Measurements from ENCODE around the gene SH3RF3.

The SH3RF3 gene

GRCh38 chr2:109288544-109289368 is 159.8 kb downstream of the SH3RF3 start:
- no peak for DNase-seq (ENCODE audit: low spot score)

GRCh38 chr2:109289504-109290222 is 160.7 kb downstream of the SH3RF3 start:
- no peak for DNase-seq (ENCODE audit: low spot score)

GRCh38 chr2:109290887-109291643 is 162.1 kb downstream of the SH3RF3 start:
- no peak for DNase-seq (ENCODE audit: low spot score)

- no peak for DNase-seq (ENCODE audit: low spot score)
These were observed 163.4 kb downstream of the SH3RF3 start for GRCh38 chr2:109292386-109292785.

- DNase-seq (ENCODE audit: low spot score): no peak
These were observed 164.7 kb downstream of the SH3RF3 start for GRCh38 chr2:109293663-109294062.

GRCh38 chr2:109294523-109294922 is 165.5 kb downstream of the SH3RF3 start:
- DNase-seq (ENCODE audit: low spot score): no peak

GRCh38 chr2:109295070-109295780 is 166.2 kb downstream of the SH3RF3 start:
- DNase-seq (ENCODE audit: low spot score): no peak

GRCh38 chr2:109295781-109296117 is 166.7 kb downstream of the SH3RF3 start:
- DNase-seq (ENCODE audit: low spot score): no peak

- no peak for DNase-seq (ENCODE audit: low spot score)
These were observed 168.8 kb downstream of the SH3RF3 start for GRCh38 chr2:109297566-109298490.

GRCh38 chr2:109298851-109299250 is 169.8 kb downstream of the SH3RF3 start:
- no peak for DNase-seq (ENCODE audit: low spot score)

- DNase-seq (ENCODE audit: low spot score): no peak
These were observed 170.5 kb downstream of the SH3RF3 start for GRCh38 chr2:109299536-109299935.

- DNase-seq (ENCODE audit: low spot score): no peak
These were observed 171.6 kb downstream of the SH3RF3 start for GRCh38 chr2:109300582-109300981.

- no peak for DNase-seq (ENCODE audit: low spot score)
These were observed 172.7 kb downstream of the SH3RF3 start for GRCh38 chr2:109301746-109302145.

- no peak for DNase-seq (ENCODE audit: low spot score)
These were observed 173.3 kb downstream of the SH3RF3 start for GRCh38 chr2:109302319-109302718.

GRCh38 chr2:109304242-109304641 is 175.2 kb downstream of the SH3RF3 start:
- no peak for DNase-seq (ENCODE audit: low spot score)

GRCh38 chr2:109304731-109305470 is 175.9 kb downstream of the SH3RF3 start:
- no peak for DNase-seq (ENCODE audit: low spot score)

- no peak for DNase-seq (ENCODE audit: low spot score)
These were observed 176.6 kb downstream of the SH3RF3 start for GRCh38 chr2:109305490-109306167.

- DNase-seq (ENCODE audit: low spot score): no peak
These were observed 177.2 kb downstream of the SH3RF3 start for GRCh38 chr2:109306190-109306589.

GRCh38 chr2:109311771-109312170 is 182.8 kb downstream of the SH3RF3 start:
- no peak for DNase-seq (ENCODE audit: low spot score)

- no peak for DNase-seq (ENCODE audit: low spot score)
These were observed 183.9 kb downstream of the SH3RF3 start for GRCh38 chr2:109312902-109313301.
